HAP-1 (cell line): ENCODE measurements around the gene MRC2.
"Not testable (repeated sequence)": the region's sequence is repeated elsewhere in the genome, so short reads cannot be mapped to it uniquely, and the experiment has no call there.

Experiments used
- DNase-seq, 2 experiments: peaks; one replicate each; pipeline ENCODE4 v3.0.0-alpha.2; 2016 to 2020; ENCODE audit warnings: low spot score in 2 of 2
- H3K27me3 ChIP-seq: fragments of 250-450 bp; sonication (Bioruptor Pico); 2 replicates; pipeline ENCODE4 v1.5.1; 2020; ENCODE audit warnings: low read depth, mild to moderate bottlenecking, moderate library complexity
- H3K36me3 ChIP-seq: fragments of 250-450 bp; sonication (Bioruptor Pico); replicated peaks from 2 replicates; pipeline ENCODE4 v1.5.1; 2020; ENCODE audit warnings: mild to moderate bottlenecking
- H3K4me1 ChIP-seq: fragments of 250-450 bp; sonication (Bioruptor Pico); 2 replicates; pipeline ENCODE4 v1.5.1; 2020; ENCODE audit warnings: mild to moderate bottlenecking
- H3K4me3 ChIP-seq: fragments of 250-450 bp; sonication (Bioruptor Pico); 2 replicates; pipeline ENCODE4 v1.5.1; 2020; ENCODE audit warnings: mild to moderate bottlenecking, moderate library complexity
- H3K9me3 ChIP-seq: fragments of 250-450 bp; sonication (Bioruptor Pico); 2 replicates; pipeline ENCODE4 v1.5.1; 2020; ENCODE audit warnings: mild to moderate bottlenecking, moderate library complexity
- in situ Hi-C: fragments of 300-500 bp; cut with MboI; formaldehyde crosslinking; loops from 3 replicates; pipeline ENCODE4 v1.14.3; 2020; ENCODE audit warnings: low sequenced_read_pairs, inconsistent platforms, mixed read lengths

Gene MRC2

DNA sequence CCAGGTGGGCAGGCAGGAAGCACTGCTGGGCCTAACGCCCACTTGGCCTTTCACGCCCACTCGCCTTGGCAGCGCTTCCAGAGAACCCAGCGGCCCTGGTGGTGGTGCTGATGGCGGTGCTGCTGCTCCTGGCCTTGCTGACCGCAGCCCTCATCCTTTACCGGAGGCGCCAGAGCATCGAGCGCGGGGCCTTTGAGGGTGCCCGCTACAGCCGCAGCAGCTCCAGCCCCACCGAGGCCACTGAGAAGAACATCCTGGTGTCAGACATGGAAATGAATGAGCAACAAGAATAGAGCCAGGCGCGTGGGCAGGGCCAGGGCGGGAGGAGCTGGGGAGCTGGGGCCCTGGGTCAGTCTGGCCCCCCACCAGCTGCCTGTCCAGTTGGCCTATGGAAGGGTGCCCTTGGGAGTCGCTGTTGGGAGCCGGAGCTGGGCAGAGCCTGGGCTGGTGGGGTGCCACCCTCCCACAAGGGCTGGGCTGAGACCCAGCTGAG lies 64.7 kb downstream of the MRC2 start:
- Histone ChIP-seq H3K4me1 (no peaks in the 10 kb centered on the region), H3K9me3 (no peaks in the 10 kb centered on the region), H3K36me3 (no peaks in the 10 kb centered on the region), H3K4me3 (no peak overlapping the region), H3K27me3 (no peaks in the 10 kb centered on the region)
- DNase-seq: no peak
- in situ Hi-C loops: no loop called here

DNA sequence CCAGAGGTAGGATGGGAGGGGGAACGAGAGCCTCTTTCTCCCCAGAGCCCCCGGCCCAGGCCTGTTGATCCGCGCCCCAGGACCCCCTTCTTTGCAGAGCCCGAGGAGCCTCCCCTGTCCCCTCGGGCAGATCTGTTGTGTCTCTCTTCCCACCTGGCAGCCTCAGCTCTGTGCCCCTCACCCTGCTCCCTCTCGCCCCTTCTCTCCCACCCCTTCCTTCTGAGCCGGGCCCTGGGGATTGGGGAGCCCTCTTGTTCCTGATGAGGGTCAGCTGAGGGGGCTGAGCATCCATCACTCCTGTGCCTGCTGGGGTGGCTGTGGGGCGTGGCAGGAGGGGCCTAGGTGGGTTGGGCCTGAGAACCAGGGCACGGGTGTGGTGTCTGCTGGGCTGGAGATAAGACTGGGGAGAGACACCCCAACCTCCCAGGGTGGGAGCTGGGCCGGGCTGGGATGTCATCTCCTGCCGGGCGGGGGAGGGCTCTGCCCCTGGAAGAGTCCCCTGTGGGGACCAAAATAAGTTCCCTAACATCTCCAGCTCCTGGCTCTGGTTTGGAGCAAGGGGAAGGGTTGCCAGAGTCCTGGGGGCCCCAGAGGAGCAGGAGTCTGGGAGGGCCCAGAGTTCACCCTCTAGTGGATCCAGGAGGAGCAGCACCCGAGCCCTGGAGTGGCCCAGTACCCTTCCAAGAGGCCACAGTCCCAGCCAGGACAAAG lies 65.4 kb downstream of the MRC2 start:
- Histone ChIP-seq H3K9me3 (no peaks in the 10 kb centered on the region), H3K36me3 (no peaks in the 10 kb centered on the region), H3K27me3 (no peaks in the 10 kb centered on the region), H3K4me1 (no peaks in the 10 kb centered on the region), H3K4me3 (no peak overlapping the region)
- DNase-seq: peak in 1 of 2 experiments; percentile 58
- in situ Hi-C loops: no loop called here

DNA sequence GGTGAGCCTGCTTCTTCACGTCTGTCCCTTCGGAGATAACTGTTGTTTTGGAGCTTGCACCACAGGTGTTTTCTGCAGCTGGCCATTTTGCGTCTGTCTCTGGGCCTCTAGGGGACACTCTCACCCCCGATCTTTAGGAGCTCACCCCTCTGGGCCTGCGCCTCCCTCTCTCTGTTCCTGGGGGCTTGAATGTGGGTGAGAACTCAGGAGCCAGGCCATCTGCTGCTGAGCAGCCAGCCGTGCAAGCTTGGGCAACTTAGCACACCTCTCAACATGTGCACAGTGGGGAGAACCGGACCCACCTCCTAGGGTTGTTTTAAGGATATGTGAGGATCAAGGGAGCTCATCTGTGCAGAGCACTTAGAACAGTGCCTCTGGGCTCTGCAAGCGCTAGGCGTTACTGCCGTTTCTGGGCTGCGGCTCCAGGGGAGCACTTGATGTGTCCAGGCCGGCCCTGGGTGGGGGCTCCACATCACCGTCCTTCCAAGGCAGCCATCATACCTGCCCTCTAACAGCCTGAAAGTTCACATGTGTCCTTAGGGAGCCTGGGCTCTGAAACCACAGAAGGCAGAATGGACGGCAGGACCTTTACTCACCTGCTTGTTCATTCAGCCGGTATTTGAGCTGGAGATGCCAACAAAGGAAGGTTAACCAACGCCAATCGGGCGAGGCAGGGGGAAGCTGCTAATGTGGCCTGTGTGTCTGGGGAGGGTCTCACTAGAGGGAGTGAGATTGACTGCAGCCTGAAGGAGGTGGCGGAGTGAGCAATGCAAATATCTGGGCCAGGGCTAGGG lies 66.3 kb downstream of the MRC2 start:
- no peak for DNase-seq
- H3K27me3 ChIP-seq: no peaks in the 10 kb centered on the region
- in situ Hi-C loops: no loop called here
- no peaks in the 10 kb centered on the region for H3K36me3 ChIP-seq
- H3K4me3 ChIP-seq: no peak overlapping the region
- no peaks in the 10 kb centered on the region for H3K4me1 ChIP-seq
- no peaks in the 10 kb centered on the region for H3K9me3 ChIP-seq

DNA sequence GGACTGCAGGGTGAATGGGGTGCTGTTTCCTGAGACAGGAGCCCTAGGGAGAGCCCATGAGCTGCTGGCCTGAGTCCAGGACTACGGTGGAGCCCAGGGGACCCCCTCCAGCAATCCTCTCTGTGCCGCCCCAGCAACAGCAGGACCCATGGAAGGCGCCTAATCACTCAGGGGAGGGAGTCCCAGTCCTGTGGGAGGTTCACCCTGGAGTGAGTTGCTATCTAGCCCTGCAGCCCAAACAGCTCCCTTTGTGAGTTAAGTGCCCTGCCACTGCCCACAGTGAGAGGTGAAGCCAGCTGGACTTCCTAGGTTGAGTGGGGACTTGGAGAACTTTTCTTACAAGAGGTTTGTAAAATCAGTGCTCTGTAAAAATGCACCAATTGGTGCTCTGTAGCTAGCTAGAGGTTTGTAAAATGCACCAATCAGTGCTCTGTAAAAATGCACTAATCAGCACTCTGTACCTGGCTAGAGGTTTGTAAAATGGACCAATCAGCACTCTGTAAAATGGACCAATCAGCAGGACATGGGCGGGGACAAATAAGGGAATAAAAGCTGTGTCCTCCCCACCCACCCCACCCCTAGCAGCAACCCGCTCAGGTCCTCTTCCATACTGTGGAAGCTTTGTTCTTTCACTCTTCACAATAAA lies 67.7 kb downstream of the MRC2 start:
- H3K4me1 ChIP-seq, in situ Hi-C loops, H3K27me3 ChIP-seq, H3K4me3 ChIP-seq, H3K36me3 ChIP-seq, H3K9me3 ChIP-seq, DNase-seq: not testable (repeated sequence)

DNA sequence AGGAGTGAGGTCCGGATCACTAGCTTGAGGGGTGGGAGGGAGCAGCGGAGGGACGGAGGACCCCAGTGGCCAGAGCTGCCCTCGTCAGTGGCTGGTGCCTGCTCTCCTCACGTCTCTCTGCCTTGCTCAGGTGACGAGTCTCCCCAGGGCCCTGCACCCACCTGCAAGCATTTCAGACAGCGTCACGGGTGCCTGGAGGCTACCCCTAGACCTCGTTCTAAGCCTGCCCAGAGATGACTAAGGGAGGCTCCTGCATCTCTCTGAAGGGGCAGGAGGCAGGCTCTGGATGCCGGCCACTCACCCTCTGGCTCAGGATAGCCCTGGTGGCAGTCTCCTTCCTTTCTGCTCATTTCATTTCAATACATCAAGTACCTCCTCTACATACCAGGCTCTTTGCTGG lies 68.8 kb downstream of the MRC2 start:
- H3K4me1 ChIP-seq: no peaks in the 10 kb centered on the region
- H3K4me3 ChIP-seq: no peak overlapping the region
- no peaks in the 10 kb centered on the region for H3K9me3 ChIP-seq
- in situ Hi-C loops: no loop called here
- no peaks in the 10 kb centered on the region for H3K36me3 ChIP-seq
- DNase-seq: no peak
- no peaks in the 10 kb centered on the region for H3K27me3 ChIP-seq

DNA sequence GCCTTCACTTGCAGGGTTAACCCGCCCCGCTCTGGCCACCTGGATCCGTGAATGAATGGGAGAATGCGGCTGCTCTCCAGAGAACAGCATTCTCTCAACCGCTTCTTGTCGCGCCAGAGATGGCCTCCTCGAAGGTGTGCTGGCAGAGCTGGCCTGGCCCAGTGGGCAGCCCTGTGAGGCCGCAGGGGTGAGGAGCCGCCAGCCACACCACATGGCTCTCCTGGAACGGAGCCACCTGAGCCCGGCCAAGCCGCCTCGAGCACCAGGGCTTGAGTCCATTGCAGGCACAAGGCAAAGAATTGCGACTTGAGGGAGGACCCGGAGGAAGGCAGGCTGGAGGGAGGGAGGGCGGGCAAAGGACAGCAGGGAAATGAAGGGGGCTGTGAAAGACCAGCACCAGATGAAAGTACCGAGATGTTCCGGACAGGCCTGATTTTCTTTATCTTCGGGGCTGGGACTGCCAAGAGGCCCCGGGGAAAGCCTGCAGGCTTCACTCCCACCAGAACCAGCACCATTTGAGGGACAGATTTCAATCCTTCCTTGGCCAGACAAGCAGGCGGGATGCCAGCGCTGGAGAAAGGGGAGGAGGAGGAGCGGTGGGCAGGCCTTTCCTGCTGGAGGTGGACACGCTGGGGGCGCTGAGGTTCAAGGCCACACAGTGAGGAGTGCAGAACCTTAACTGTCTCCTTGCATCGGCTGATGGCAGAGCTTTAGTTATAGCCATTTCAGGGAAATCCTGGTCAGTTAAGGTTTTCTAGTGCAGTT lies 69.4 kb downstream of the MRC2 start:
- no peak for DNase-seq
- Histone ChIP-seq H3K27me3 (no peaks in the 10 kb centered on the region), H3K9me3 (no peaks in the 10 kb centered on the region), H3K36me3 (no peaks in the 10 kb centered on the region), H3K4me3 (no peak overlapping the region), H3K4me1 (no peaks in the 10 kb centered on the region)
- in situ Hi-C loops: no loop called here

DNA sequence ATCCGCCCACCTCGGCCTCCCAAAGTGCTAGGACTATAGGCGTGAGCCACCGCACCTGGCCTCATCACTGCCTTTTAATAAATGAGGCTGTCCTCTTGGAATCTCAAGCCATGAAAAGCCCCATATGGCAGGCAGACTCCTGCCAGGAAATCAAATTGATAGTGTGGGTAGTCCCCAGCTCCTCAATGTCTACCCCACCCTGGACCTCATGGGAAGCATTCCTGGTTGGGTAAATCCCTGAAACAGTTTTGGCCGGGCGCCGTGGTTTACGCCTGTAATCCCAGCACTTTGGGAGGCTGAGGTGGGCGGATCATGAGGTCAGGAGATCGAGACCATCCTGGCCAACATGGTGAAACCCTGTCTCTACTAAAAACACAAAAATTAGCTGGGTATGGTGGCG lies 71.0 kb downstream of the MRC2 start:
- H3K9me3 ChIP-seq, H3K36me3 ChIP-seq, in situ Hi-C loops, H3K4me1 ChIP-seq, H3K27me3 ChIP-seq, DNase-seq, H3K4me3 ChIP-seq: not testable (repeated sequence)

DNA sequence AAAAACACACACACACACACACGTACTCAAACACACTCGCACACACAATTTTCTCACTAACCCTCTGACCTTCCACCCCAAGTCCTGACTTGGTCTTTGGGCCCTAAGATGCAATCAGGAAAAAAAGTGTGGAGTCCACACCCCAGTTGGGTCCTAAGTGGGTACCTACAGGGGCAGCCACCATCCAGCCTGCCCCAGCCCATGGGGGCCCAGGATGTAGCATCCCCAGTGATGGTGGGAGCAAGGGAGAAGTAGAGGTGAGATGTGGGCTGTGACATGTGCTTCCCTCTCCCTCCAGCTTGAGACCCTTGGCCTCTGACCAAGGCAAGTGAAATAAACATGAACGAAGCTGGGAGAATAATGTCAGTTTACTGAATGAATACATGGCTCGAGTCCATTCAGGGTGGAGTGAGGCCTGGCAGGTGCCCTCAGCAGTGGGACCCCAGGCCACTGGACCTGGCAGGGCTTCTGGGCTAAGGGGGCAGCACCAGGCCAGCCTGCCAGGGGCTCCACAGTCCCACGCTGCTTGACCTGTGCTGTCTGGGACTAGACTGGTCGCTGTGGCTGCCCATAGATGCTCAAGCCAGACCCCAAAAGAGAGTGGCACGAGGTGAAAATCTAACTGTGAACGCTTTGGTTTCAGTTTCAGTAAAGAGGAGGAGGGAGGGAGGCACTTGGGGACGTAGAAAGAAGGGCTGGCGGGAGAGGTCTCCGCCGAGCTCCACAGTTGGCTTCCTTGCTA lies 73.7 kb downstream of the MRC2 start:
- Histone ChIP-seq H3K9me3 (no peaks in the 10 kb centered on the region), H3K4me3 (no peak overlapping the region), H3K27me3 (no peaks in the 10 kb centered on the region), H3K36me3 (no peaks in the 10 kb centered on the region), H3K4me1 (peaks cover 13% of the 10 kb centered on the region; the same call in 1 of the 2 replicates)
- DNase-seq: no peak
- in situ Hi-C loops: loop anchor here (10.0 kb wide), 1 partner anchor 704 kb away; no protein-coding TSS in a partner anchor

DNA sequence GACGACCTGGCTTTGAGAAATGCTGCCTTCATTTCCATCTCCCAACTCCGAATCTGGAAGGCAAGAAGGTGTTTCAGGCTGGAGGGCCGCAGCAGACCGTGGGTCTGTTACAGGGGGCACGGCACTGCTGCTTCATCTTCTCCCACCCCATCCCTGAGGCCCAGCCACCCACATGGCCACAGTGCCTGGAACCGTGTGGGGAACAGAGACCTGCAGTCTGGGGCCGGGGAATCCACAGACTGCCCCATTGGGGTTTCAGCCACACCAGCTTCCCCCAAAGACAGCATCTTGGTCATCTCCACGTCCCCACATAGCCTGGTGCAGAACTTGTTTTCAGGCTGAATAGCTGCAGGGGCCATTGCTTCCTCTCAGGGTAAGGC lies 74.2 kb downstream of the MRC2 start:
- in situ Hi-C loops: loop anchor here (10.0 kb wide), 1 partner anchor 703 kb away; no protein-coding TSS in a partner anchor
- H3K36me3 ChIP-seq: no peaks in the 10 kb centered on the region
- H3K4me1 ChIP-seq: peaks cover 13% of the 10 kb centered on the region; the same call in 1 of the 2 replicates
- H3K9me3 ChIP-seq: no peaks in the 10 kb centered on the region
- no peak for DNase-seq
- H3K4me3 ChIP-seq: no peak overlapping the region
- H3K27me3 ChIP-seq: no peaks in the 10 kb centered on the region

DNA sequence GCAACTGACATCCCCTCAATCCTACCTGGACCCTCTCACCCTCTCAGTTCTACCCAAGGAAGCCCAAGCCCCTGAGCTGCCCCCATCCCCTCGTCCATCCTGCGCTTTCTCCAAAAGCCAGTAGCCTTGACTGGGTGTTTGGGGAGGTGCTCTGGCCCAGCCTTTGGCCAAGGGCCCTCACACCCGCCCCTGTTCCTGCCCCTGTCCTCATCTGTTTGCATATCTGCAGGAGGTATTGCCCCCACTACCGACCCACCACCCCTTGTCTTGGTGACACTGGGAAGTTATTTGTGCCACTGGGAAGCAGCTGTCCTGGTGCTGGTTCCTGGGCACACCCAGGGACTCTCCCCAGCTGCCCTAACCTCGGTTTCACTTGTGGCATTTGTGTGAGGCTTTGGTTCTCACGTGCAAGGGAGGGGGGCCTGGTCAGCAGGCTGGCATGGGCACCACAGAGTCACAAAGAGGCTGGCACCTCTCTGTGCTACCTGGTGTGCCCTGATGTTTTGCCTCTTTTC lies 75.3 kb downstream of the MRC2 start:
- no peak overlapping the region for H3K4me3 ChIP-seq
- H3K27me3 ChIP-seq: no peaks in the 10 kb centered on the region
- H3K4me1 ChIP-seq: peaks cover 13% of the 10 kb centered on the region; the same call in 1 of the 2 replicates
- no peak for DNase-seq
- no peaks in the 10 kb centered on the region for H3K36me3 ChIP-seq
- in situ Hi-C loops: loop anchor here (10.0 kb wide), 1 partner anchor 702 kb away; no protein-coding TSS in a partner anchor
- H3K9me3 ChIP-seq: no peaks in the 10 kb centered on the region

DNA sequence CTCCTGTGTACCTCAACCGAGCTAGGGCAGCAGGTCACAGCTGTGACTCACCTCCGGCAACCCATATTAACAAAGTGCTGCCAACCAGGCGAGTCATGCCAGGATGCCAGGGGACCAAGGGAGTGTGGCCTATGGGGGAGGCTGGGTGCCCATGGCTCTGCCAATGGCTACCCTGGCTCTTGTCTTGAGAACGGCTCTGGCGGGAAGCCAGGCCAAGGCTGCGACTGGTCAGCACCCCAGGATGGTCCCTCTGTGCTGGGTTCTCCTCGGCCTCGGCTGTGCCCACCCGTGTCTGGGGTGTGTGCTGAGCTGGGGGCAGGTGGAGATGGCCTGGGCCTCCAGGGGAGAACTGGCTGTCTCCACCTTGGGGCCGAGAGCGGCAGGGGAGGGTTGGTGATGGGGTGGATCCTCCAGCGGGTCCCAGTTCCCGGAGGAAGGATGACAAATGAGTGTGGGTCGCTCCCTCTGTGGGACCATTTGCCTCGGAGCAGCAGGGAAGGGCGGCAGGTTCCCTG lies 75.8 kb downstream of the MRC2 start:
- Histone ChIP-seq H3K4me3 (peak overlapping the region; percentile 42), H3K9me3 (no peaks in the 10 kb centered on the region), H3K4me1 (peaks cover 13% of the 10 kb centered on the region; the same call in 1 of the 2 replicates), H3K36me3 (no peaks in the 10 kb centered on the region), H3K27me3 (no peaks in the 10 kb centered on the region)
- no peak for DNase-seq
- in situ Hi-C loops: loop anchor here (10.0 kb wide), 1 partner anchor 701 kb away; no protein-coding TSS in a partner anchor

DNA sequence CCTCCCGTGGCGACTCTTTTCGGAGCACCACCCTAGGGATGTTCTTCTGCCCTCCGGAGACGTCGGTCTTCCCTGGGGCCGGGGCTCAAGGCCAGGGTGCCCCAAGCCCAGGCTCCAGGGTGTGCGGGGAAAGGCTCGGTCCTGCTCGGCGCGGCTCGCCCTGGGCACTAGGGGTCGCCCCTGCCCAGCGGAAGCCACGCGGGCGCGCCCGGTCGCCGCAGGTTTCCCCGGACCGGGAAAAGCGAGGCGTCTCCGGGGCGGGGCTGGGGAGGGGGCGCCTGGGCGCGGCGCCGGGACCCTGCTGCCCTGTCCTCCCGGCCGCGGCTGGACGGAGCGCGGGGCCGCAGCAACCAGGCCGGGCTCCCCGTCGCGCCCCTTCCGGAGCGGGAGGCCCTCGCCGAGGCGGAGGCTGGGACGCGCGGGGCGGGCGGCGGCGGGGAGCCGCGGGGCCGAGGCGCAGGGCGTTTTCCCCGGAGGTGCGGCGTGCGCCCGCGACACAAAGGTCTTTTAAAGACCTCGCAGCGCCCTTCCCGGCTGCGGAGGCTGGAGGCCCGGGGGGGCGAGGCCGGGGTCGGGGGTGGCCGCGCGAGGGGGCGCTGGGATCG lies 76.4 kb downstream of the MRC2 start:
- in situ Hi-C loops: loop anchor here (10.0 kb wide), 1 partner anchor 701 kb away; no protein-coding TSS in a partner anchor
- H3K4me3 ChIP-seq: peak overlapping the region; percentile 42
- no peaks in the 10 kb centered on the region for H3K27me3 ChIP-seq
- H3K4me1 ChIP-seq: peaks cover 13% of the 10 kb centered on the region; the same call in 1 of the 2 replicates
- DNase-seq: peak; percentile 45 to 86
- H3K36me3 ChIP-seq: no peaks in the 10 kb centered on the region
- H3K9me3 ChIP-seq: no peaks in the 10 kb centered on the region
